HepG2 (cell line): ENCODE results near the gene RDH12. TPM values are rescaled to one million over a fixed set of nuclear protein-coding genes. Genes with fewer than 3 reads are reported as not detected.

Source experiments
- BCL6 ChIP-seq: IDR thresholded peaks from 2 replicates; pipeline ENCODE4 v1.6.1; 2016; ENCODE audit warnings: missing genetic modification reagents, missing compliant biosample characterization
- E2F5 ChIP-seq: sonication (generic); formaldehyde crosslinking; conservative IDR thresholded peaks from 2 replicates; pipeline ENCODE4 v1.4.0; 2020; ENCODE audit warnings: missing genetic modification reagents
- HOXA9 ChIP-seq: sonication (generic); formaldehyde crosslinking; IDR thresholded peaks from 2 replicates; pipeline ENCODE4 v1.8.1; 2022; ENCODE audit warnings: missing genetic modification reagents, mild to moderate bottlenecking, moderate library complexity, borderline replicate concordance
- MIER2 ChIP-seq: IDR thresholded peaks from 2 replicates; pipeline ENCODE4 v1.6.1; 2016; ENCODE audit warnings: missing biosample characterization, missing genetic modification reagents
- NR1H2 ChIP-seq: sonication (generic); formaldehyde crosslinking; IDR thresholded peaks from 2 replicates; pipeline ENCODE4 v1.8.1; 2022; ENCODE audit warnings: low read depth, missing genetic modification reagents, borderline replicate concordance
- PBX2 ChIP-seq: IDR thresholded peaks from 2 replicates; pipeline ENCODE4 v1.6.1; 2016; ENCODE audit warnings: control low read depth
- REXO4 ChIP-seq: sonication (generic); formaldehyde crosslinking; IDR thresholded peaks from 2 replicates; pipeline ENCODE4 v1.8.0; 2022; ENCODE audit warnings: missing genetic modification reagents, mild to moderate bottlenecking, borderline replicate concordance
- RXRA ChIP-seq: sonication (generic); formaldehyde crosslinking; IDR thresholded peaks from 2 replicates; pipeline ENCODE4 v1.5.1; 2020; ENCODE audit warnings: missing genetic modification reagents
- SNAI1 ChIP-seq: sonication (generic); formaldehyde crosslinking; IDR thresholded peaks from 2 replicates; pipeline ENCODE4 v1.5.0; 2020; ENCODE audit warnings: mild to moderate bottlenecking, missing genetic modification reagents, borderline replicate concordance
- TEAD3 ChIP-seq: optimal IDR thresholded peaks from 2 replicates; pipeline ENCODE3; 2016; ENCODE audit warnings: borderline replicate concordance
- THAP11 ChIP-seq: IDR thresholded peaks from 2 replicates; pipeline ENCODE4 v1.6.1; 2016; ENCODE audit warnings: missing biosample characterization, missing genetic modification reagents
- ZBTB1 ChIP-seq: sonication (generic); formaldehyde crosslinking; IDR thresholded peaks from 2 replicates; pipeline ENCODE4 v1.4.0; 2020; ENCODE audit warnings: missing genetic modification reagents, borderline replicate concordance
- ZBTB3 ChIP-seq: sonication (generic); formaldehyde crosslinking; IDR thresholded peaks from 2 replicates; pipeline ENCODE4 v1.4.0; 2020; ENCODE audit warnings: low read depth, mild to moderate bottlenecking, moderate library complexity, missing genetic modification reagents, borderline replicate concordance
- ZBTB7B ChIP-seq: sonication (generic); formaldehyde crosslinking; IDR thresholded peaks from 2 replicates; pipeline ENCODE4 v1.4.0; 2020; ENCODE audit warnings: missing genetic modification reagents
- ZHX1 ChIP-seq: sonication (generic); formaldehyde crosslinking; IDR thresholded peaks from 2 replicates; pipeline ENCODE4 v1.8.1; 2022; ENCODE audit warnings: low read depth, mild to moderate bottlenecking, missing genetic modification reagents
- ZNF224 ChIP-seq: sonication (generic); formaldehyde crosslinking; IDR thresholded peaks from 2 replicates; pipeline ENCODE4 v1.5.0; 2020; ENCODE audit warnings: mild to moderate bottlenecking, missing genetic modification reagents
- ZNF33B ChIP-seq: sonication (generic); formaldehyde crosslinking; IDR thresholded peaks from 2 replicates; pipeline ENCODE4 v1.5.1; 2020; ENCODE audit warnings: mild to moderate bottlenecking, missing genetic modification reagents
- ZNF451 ChIP-seq: sonication (generic); formaldehyde crosslinking; IDR thresholded peaks from 2 replicates; pipeline ENCODE4 v1.5.0; 2020; ENCODE audit warnings: mild to moderate bottlenecking, missing genetic modification reagents
- ZNF460 ChIP-seq: sonication (generic); formaldehyde crosslinking; IDR thresholded peaks from 2 replicates; pipeline ENCODE4 v1.5.1; 2020; ENCODE audit warnings: missing genetic modification reagents, mild to moderate bottlenecking, borderline replicate concordance
- ZNF619 ChIP-seq: sonication (generic); formaldehyde crosslinking; IDR thresholded peaks from 2 replicates; pipeline ENCODE4 v1.4.0; 2020; ENCODE audit warnings: mild to moderate bottlenecking, missing genetic modification reagents
- ZNF7 ChIP-seq: IDR thresholded peaks from 2 replicates; pipeline ENCODE4 v1.6.1; 2016; ENCODE audit warnings: missing biosample characterization, missing genetic modification reagents
- ZNF761 ChIP-seq: sonication (generic); formaldehyde crosslinking; conservative IDR thresholded peaks from 2 replicates; pipeline ENCODE4 v1.4.0; 2020; ENCODE audit warnings: mild to moderate bottlenecking, missing genetic modification reagents
- ZNF775 ChIP-seq: sonication (generic); formaldehyde crosslinking; IDR thresholded peaks from 2 replicates; pipeline ENCODE4 v1.4.0; 2020; ENCODE audit warnings: missing genetic modification reagents, mild to moderate bottlenecking, moderate library complexity, borderline replicate concordance
- ZNF891 ChIP-seq: sonication (generic); formaldehyde crosslinking; IDR thresholded peaks from 2 replicates; pipeline ENCODE4 v1.5.0; 2020; ENCODE audit warnings: mild to moderate bottlenecking, missing genetic modification reagents
- polyA plus RNA-seq, 8 experiments: library from polyadenylated mRNA; depleted of rRNA in 3 of 8; stranded (reverse) in 7 of 8; unstranded in 1 of 8; fragments of >200 nt; fragmentation: Illumina TruSeq in 4 of 8; extraction: Trizol in 4 of 8; gene quantifications; 2 replicates each; pipeline versions ENCODE4 v1.2.1 to v1.2.3, GENCODE V29; 2011 to 2016; ENCODE audit warnings: low read depth in 4 of 8, missing spikeins in 1 of 8, mixed read lengths in 1 of 8; ENCODE audit not compliant: insufficient read depth in 1 of 8
- total RNA-seq, 5 experiments: library from RNA; depleted of rRNA; stranded (reverse); fragments of >200 nt; fragmentation: Illumina TruSeq; extraction: Trizol; gene quantifications; 2 replicates each; pipeline ENCODE4 v1.2.3, GENCODE V29; 2016; ENCODE audit warnings: low read depth in 1 of 5
- TF ChIP-seq, protein P1 (sequence below): IDR thresholded peaks from 2 replicates; pipeline ENCODE4 v1.6.1; 2016; ENCODE audit warnings: missing compliant biosample characterization, missing genetic modification reagents, borderline replicate concordance

The RDH12 gene
- total and polyA plus RNA-seq, 2 of the 13 experiments (the other 11 are each of a cell fraction or from before 2014, with no cell fraction given): 1.6 to 2.1 TPM

DNA sequence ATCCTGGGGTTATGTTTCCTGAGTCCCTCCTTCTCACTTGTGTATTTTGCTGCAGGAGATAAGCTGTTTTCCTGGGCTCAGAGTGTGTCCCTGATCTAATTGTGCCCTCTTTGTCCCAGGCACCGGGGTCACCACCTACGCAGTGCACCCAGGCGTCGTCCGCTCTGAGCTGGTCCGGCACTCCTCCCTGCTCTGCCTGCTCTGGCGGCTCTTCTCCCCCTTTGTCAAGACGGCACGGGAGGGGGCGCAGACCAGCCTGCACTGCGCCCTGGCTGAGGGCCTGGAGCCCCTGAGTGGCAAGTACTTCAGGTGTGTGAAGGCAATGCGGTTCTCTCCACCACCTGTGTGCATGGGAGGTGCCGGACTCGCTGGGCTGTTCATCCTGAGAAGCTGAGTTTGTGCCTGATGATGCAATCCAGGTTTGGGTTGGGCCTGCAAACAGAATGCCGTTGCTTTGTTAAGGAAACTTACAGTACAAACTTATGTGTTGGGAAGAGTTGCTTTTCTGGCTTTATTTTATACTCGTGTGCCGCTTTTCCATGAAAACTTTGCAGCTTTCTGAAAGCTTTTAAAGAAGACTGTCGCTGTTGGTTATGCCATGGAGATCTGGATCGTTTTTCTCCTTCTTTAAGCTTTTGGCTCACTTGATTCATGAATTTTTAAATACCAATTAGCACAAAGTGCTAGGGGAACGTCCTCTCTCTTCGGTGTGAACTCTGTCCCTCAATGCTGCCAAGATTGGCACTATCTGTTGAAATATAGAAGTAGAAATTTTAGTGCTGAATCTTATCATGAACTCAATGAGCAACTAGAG lies 27.6 kb downstream of the RDH12 start (continued):
- TF ChIP-seq ZNF7 (CRISPR knock-in tag): no peak
- TF ChIP-seq PBX2 (CRISPR knock-in tag): no peak
- peak; percentile 82 for TF ChIP-seq ZNF224
- TF ChIP-seq THAP11 (CRISPR knock-in tag): peak; percentile 62
- TF ChIP-seq ZNF891: peak; percentile 92
- no peak for TF ChIP-seq E2F5 (CRISPR knock-in tag)
- TF ChIP-seq RXRA: peak; percentile 63; the same call in 1 of the 2 replicates
- no peak for TF ChIP-seq TEAD3 (CRISPR knock-in tag)
- no peak for TF ChIP-seq ZHX1
- no peak for TF ChIP-seq ZNF619
- no peak for TF ChIP-seq ZNF460 (CRISPR knock-in tag)
- TF ChIP-seq, protein P1, sequence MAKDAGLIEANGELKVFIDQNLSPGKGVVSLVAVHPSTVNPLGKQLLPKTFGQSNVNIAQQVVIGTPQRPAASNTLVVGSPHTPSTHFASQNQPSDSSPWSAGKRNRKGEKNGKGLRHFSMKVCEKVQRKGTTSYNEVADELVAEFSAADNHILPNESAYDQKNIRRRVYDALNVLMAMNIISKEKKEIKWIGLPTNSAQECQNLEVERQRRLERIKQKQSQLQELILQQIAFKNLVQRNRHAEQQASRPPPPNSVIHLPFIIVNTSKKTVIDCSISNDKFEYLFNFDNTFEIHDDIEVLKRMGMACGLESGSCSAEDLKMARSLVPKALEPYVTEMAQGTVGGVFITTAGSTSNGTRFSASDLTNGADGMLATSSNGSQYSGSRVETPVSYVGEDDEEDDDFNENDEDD (CRISPR knock-in tag): 0 out of 2 replicates have a peak, but pooled peaks have one; percentile 13
- TF ChIP-seq ZNF33B (CRISPR knock-in tag): peak; percentile 79; the same call in 1 of the 2 replicates
- 0 out of 2 replicates have a peak, but pooled peaks have one; percentile 39 for TF ChIP-seq MIER2 (CRISPR knock-in tag)
- no peak for TF ChIP-seq ZBTB1 (CRISPR knock-in tag)
- no peak for TF ChIP-seq NR1H2 (CRISPR knock-in tag)
- no peak for TF ChIP-seq ZBTB3 (CRISPR knock-in tag)
- no peak for TF ChIP-seq ZNF775 (CRISPR knock-in tag)
- 0 out of 2 replicates have a peak, but pooled peaks have one; percentile 31 for TF ChIP-seq ZNF761
- TF ChIP-seq HOXA9 (CRISPR knock-in tag): no peak
- TF ChIP-seq ZNF451 (CRISPR knock-in tag): no peak
- no peak for TF ChIP-seq SNAI1 (CRISPR knock-in tag)
- TF ChIP-seq REXO4 (CRISPR knock-in tag): no peak
- peak; percentile 7; the same call in 1 of the 2 replicates for TF ChIP-seq BCL6 (CRISPR knock-in tag)
- peak; percentile 69 for TF ChIP-seq ZBTB7B (CRISPR knock-in tag)
